Calu3 (cell line): ENCODE data around the gene BCL10. TPM values are rescaled to one million over a fixed set of nuclear protein-coding genes. Genes with fewer than 3 reads are reported as not detected.

Experiments used
- BruUV-seq: library from RNA; stranded (reverse); fragments of 400-500 nt; replicated peaks from 2 replicates; lab custom pipeline; 2021; lab: Mats Ljungman, UMichigan
- CTCF ChIA-PET: fragments of 300-600 bp; sonication (Branson Sonifier 250); formaldehyde crosslinking; loops from one replicate; lab custom pipeline; 2022; ENCODE audit warnings: antibody characterized with exemption; lab: Charles Lee
- DNase-seq: peaks from one replicate; pipeline ENCODE4 v3.0.0; 2022
- H3K27ac Mint-ChIP-seq: one replicate; pipeline ENCODE4 v1.8.0; 2022; ENCODE audit warnings: mixed read lengths; ENCODE audit not compliant: unreplicated experiment
- H3K27me3 Mint-ChIP-seq: one replicate; pipeline ENCODE4 v1.8.0; 2022; ENCODE audit warnings: mixed read lengths; ENCODE audit not compliant: unreplicated experiment
- H3K36me3 Mint-ChIP-seq: one replicate; pipeline ENCODE4 v1.8.0; 2022; ENCODE audit warnings: mild to moderate bottlenecking, moderate library complexity, mixed read lengths; ENCODE audit not compliant: insufficient read depth, unreplicated experiment
- H3K4me1 Mint-ChIP-seq: one replicate; pipeline ENCODE4 v1.8.0; 2022; ENCODE audit warnings: mild to moderate bottlenecking, low read depth, mixed read lengths; ENCODE audit not compliant: unreplicated experiment
- H3K4me3 Mint-ChIP-seq: one replicate; pipeline ENCODE4 v1.8.0; 2022; ENCODE audit warnings: mild to moderate bottlenecking, low read depth, moderate library complexity, mixed read lengths; ENCODE audit not compliant: unreplicated experiment
- H3K9me3 Mint-ChIP-seq: one replicate; pipeline ENCODE4 v1.8.0; 2022; ENCODE audit warnings: low read depth, mixed read lengths; ENCODE audit not compliant: unreplicated experiment
- intact Hi-C: fragments of 100-400 bp; cut with micrococcal nuclease; formaldehyde crosslinking; loops from one replicate; pipeline ENCODE4 v1.10.0; 2022; ENCODE audit not compliant: unreplicated experiment
- total RNA-seq: library from RNA; stranded (reverse); gene quantifications from 2 replicates; pipeline ENCODE4 v1.2.3, GENCODE V29; 2022
- TF ChIP-seq, protein P1 (sequence below): fragments of 200-600 bp; IDR thresholded peaks from one replicate; pipeline ENCODE4 v1.8.0; 2022; ENCODE audit warnings: antibody characterized with exemption; ENCODE audit not compliant: unreplicated experiment

The BCL10 gene
- total RNA-seq, 1 experiment from 2014 or later = 57.7 TPM

DNA sequence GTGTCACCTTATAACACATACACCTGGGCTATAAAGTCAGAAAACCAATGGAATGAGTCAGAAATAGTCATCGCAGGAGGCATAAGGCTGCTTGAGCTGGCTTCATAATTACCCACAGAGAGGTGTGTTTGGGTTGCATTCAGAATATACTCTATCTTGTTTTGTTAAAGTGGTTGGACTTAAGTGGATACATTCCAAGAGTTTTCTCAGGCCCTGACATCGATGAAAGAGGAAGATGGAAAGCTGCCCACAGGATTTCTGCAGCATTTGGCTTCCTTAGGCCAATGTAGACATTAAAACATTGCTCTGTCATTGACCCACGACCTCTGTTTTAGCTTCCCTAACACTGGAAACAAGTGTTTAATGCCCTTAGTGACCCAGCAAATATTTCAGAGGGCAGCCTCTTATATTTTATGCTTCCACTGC, 18.6 kb upstream of the BCL10 start:
- Mint-ChIP-seq H3K36me3 (peaks cover 13% of the 10 kb centered on the region), H3K9me3 (no peaks in the 10 kb centered on the region), H3K4me3 (no peak overlapping the region), H3K27me3 (no peaks in the 10 kb centered on the region), H3K4me1 (peaks cover 78% of the 10 kb centered on the region), H3K27ac (peak overlapping the region; percentile 37)
- DNase-seq = no peak
- TF ChIP-seq, protein P1, sequence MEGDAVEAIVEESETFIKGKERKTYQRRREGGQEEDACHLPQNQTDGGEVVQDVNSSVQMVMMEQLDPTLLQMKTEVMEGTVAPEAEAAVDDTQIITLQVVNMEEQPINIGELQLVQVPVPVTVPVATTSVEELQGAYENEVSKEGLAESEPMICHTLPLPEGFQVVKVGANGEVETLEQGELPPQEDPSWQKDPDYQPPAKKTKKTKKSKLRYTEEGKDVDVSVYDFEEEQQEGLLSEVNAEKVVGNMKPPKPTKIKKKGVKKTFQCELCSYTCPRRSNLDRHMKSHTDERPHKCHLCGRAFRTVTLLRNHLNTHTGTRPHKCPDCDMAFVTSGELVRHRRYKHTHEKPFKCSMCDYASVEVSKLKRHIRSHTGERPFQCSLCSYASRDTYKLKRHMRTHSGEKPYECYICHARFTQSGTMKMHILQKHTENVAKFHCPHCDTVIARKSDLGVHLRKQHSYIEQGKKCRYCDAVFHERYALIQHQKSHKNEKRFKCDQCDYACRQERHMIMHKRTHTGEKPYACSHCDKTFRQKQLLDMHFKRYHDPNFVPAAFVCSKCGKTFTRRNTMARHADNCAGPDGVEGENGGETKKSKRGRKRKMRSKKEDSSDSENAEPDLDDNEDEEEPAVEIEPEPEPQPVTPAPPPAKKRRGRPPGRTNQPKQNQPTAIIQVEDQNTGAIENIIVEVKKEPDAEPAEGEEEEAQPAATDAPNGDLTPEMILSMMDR = no peak
- CTCF ChIA-PET = interaction anchor here (0.6 to 0.7 kb wide), 3 partner anchors 44 to 398 kb away, joined by 3 to 4 read pairs (median 4); no protein-coding TSS in a partner anchor
- intact Hi-C loops = no loop called here
- BruUV-seq = no TSS peak

DNA sequence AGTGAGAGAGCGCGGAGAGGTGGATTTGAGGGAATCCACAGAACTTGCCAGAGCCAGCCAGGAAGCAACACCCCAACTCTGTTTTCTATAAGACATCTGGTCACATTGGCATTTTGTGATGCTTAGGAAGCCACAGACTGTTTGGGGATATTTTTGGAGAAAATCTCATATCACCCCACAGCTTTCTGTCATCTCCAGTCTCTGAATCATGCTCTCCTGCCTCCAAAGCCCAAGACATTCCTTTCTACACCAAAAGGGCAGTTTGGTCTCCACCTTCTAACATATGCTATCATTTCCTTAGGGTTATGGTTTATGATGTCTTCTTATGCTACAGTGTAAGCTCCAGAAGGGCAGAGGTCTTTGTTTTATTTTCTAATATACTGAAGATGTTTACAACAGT, 14.4 kb upstream of the BCL10 start:
- intact Hi-C loops = no loop called here
- TF ChIP-seq, protein P1 = no peak
- peaks cover 6% of the 10 kb centered on the region for H3K36me3 Mint-ChIP-seq
- peak overlapping the region; percentile 88 for H3K27ac Mint-ChIP-seq
- no peaks in the 10 kb centered on the region for H3K9me3 Mint-ChIP-seq
- no peak overlapping the region for H3K4me3 Mint-ChIP-seq
- CTCF ChIA-PET = interaction anchor here (0.9 kb wide), 1 partner anchor 14 kb away, joined by 3 read pairs; the partner anchor contains the start of gene BCL10
- H3K27me3 Mint-ChIP-seq = no peaks in the 10 kb centered on the region
- BruUV-seq = no TSS peak
- peaks cover 54% of the 10 kb centered on the region for H3K4me1 Mint-ChIP-seq
- no peak for DNase-seq

DNA sequence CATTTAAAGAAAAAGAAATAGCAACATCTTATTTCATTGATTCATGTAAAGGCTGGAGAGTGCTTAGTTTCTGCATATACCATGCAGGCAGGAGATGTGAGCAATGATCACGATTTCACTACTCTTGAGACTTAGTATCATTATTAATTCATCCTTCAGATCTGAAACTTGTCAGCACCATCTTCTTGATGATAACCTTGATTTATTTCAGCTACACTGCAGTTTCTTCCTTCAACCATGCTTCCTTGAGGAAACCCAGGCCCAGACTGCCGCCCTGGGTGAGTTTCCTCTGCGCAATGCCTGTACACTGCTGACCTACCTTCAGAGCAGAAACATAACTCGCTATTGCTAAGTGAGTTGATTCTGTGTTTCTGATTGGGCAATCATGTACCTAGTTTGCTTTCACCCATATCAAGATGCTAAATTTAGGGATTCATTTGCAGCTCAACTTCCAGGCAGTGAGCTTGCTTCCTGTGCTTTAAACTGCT, 13.5 kb upstream of the BCL10 start:
- DNase-seq = no peak
- BruUV-seq = TSS peak; percentile 67
- peaks cover 6% of the 10 kb centered on the region for H3K36me3 Mint-ChIP-seq
- no peaks in the 10 kb centered on the region for H3K27me3 Mint-ChIP-seq
- intact Hi-C loops = no loop called here
- TF ChIP-seq, protein P1 = no peak
- no peaks in the 10 kb centered on the region for H3K9me3 Mint-ChIP-seq
- H3K27ac Mint-ChIP-seq = peak overlapping the region; percentile 88
- H3K4me3 Mint-ChIP-seq = peak overlapping the region; percentile 11
- CTCF ChIA-PET = interaction anchor here (0.9 kb wide), 1 partner anchor 13 kb away, joined by 3 read pairs; the partner anchor contains the start of gene BCL10
- peaks cover 44% of the 10 kb centered on the region for H3K4me1 Mint-ChIP-seq

DNA sequence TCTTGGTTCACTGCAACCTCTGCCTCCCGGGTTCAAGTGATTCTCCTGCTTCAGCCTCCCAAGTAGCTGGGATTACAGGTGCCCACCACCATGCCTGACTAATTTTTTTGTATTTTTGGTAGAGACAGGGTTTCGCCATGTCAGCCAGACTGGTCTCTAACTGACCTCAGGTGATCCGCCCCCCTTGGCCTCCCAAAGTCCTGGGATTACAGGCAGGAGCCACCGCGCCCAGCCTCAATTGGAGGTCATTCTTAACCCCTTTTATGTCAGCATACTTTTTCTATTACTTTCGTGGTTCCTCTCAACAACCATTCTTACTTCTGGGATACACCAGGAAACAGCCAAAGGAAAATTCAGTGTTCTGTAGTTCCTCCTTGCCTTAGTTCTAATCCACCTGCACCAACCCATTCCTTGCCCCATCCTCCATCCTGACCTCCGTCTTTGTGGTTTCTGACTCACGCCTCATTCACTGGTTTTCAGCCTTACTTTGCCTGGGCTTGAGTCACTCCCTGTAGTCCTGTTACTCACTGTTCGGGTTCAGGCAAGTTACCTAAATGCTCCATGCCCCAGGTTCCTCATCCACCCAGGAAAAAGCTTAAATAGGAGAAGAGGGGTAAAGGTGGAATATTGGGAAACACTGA, 12.9 kb upstream of the BCL10 start:
- no peaks in the 10 kb centered on the region for H3K27me3 Mint-ChIP-seq
- H3K4me1 Mint-ChIP-seq = peaks cover 39% of the 10 kb centered on the region
- BruUV-seq = no TSS peak
- H3K4me3 Mint-ChIP-seq = peak overlapping the region; percentile 11
- H3K27ac Mint-ChIP-seq = peak overlapping the region; percentile 88
- no peaks in the 10 kb centered on the region for H3K9me3 Mint-ChIP-seq
- TF ChIP-seq, protein P1 = no peak
- peak; percentile 82 for DNase-seq
- CTCF ChIA-PET = interaction anchor here (0.7 kb wide), 2 partner anchors 9 to 26 kb away, joined by 4 to 5 read pairs; no protein-coding TSS in a partner anchor
- peaks cover 6% of the 10 kb centered on the region for H3K36me3 Mint-ChIP-seq
- intact Hi-C loops = no loop called here
